Suppressor macrophage treated with lipopolysaccharide for 1 hour (primary cell): Measurements from ENCODE around the gene NCAN.
"Not testable (repeated sequence)": the region's sequence is repeated elsewhere in the genome, so short reads cannot be mapped to it uniquely, and the experiment has no call there.

Experiments
- DNase-seq, 3 donors: peaks; one replicate each; pipeline ENCODE4 v3.0.0-alpha.2; 2020 to 2022

NCAN gene

DNA sequence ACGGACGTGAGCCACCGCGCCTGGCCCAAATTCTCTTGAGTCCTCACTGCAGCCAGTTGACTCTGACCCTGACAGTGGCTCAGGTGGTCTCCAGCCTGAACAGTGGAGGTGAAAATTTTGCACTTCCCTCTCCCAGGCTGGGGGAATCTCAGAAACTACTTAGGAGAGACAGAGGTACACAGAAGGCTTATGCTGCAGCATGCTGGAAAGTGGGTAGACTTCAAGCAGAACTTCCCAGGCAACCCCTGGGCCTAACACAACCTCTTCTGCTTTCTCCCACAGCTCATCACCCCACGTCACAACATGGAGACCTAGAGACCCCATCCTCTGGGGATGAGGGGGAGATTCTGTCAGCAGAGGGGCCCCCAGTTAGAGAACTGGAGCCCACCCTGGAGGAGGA lies 14.4 kb downstream of the NCAN start:
- no peak for DNase-seq

DNA sequence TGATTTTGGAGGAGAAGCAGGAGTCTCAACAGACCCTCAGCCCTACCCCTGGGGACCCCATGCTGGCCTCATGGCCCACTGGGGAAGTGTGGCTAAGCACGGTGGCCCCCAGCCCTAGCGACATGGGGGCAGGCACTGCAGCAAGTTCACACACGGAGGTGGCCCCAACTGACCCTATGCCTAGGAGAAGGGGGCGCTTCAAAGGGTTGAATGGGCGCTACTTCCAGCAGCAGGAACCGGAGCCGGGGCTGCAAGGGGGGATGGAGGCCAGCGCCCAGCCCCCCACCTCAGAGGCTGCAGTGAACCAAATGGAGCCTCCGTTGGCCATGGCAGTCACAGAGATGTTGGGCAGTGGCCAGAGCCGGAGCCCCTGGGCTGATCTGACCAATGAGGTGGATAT lies 14.9 kb downstream of the NCAN start:
- no peak for DNase-seq

DNA sequence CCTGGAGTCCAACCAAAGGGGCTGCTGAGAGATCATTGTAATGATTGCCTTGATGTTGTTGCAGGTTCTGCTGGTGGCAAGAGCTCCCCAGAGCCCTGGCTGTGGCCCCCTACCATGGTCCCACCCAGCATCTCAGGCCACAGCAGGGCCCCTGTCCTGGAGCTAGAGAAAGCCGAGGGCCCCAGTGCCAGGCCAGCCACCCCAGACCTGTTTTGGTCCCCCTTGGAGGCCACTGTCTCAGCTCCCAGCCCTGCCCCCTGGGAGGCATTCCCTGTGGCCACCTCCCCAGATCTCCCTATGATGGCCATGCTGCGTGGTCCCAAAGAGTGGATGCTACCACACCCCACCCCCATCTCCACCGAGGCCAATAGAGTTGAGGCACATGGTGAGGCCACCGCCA lies 15.5 kb downstream of the NCAN start:
- no peak for DNase-seq

DNA sequence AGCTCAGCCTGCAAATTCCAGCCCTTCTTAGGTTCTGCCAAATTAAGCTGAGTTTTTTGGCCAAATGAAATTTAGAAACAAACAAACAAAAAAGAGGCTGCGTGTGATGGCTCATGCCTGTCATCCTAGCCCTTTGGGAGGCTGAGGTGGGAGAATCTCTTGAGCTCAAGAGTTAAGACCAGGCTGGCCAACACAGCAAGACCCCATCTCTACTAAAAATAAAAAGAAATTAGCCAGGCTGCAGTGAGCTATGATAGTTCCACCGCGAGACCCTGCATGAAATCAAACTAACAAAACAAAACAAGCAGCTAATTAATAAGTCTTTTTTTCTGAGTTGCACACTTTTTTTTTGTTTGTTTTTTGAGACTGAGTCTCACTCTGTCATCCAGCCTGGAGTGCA lies 17.9 kb downstream of the NCAN start:
- DNase-seq: no peak

DNA sequence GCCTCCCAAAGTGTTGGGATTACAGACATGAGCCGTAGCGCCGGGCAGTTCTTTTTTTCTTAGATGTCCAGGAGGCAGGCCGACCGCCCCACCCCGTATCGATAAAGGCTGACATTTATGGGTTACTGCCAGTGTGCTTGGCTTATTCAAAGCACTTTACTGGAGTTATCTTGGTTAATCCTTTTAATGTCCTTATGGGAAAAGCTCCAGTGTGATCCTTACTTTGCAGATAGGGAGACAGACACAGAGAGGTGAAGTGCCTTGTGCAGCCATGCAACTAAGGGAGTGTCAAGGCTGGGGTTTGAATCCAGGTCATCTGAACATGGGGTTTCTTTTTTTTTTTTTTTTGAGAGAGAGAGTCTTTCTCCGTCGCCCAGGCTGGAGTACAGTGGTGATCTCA lies 19.2 kb downstream of the NCAN start:
- no peak for DNase-seq

DNA sequence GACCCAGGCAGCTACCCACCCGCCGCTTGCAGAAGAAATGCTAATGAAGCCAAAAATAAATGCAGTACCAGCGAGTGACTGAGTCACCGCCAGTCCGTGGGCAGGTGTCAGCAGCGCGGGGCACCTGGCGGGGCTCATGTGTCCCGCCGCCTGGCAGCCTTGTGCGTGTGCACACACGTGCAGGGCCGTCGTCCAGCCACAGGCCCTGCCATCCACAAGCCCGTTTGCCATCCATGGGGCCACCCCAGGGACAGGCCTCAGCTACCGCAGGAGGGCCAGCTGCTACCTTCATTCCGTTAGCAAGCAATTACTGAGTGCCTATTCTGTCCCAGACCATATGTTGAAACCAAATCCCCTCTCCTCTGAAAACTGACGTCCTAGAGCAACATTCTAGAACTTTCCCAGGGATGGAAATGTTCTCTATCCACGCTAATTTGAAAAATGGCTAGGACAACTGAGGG lies 20.5 kb downstream of the NCAN start:
- DNase-seq: no peak

DNA sequence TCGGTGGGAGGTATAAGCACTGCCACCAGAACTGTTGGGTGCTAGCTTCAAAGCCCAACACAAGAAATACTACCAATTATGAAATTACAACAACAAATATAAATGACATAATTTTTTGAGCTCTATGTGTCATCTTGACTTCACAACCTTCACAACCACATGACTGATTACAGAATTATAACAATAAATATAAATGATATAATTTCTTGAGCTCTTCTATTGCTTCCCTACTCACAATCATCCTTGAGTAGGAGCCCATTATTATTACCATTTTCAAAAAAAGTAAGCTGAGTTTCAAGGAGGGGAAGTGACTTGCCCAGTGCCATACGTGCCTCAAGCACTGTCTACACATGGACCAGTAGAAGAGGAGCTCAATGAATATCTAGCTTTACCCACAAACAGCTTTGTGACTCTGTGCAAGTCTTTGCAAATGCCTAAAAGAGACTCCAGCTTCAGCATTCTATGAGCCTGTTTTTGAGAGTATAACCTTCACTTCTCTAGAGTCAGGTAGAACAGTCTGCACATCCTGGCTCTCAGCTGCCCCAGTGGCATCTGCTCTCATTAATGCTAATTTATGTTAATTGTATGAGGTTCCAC lies 22.6 kb downstream of the NCAN start:
- no peak for DNase-seq

DNA sequence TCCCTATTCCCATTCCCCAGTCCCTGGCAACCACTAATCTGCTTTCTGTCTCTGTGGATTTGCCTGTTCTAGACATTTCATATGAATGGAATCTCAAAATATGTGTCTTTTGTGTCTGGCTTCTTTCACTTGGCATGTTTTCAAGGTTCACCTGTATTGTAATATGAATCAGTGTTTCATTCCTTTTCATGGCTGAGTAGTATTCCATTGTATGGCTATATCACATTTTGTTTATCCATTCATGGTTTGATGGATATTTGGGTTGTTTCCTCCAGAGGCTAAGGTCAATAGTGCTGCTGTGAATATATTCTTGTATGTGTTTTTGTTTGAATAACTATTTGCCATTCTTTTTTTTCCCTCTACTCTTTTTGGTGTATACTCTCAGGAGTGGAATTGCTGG lies 24.4 kb downstream of the NCAN start:
- DNase-seq: no peak

DNA sequence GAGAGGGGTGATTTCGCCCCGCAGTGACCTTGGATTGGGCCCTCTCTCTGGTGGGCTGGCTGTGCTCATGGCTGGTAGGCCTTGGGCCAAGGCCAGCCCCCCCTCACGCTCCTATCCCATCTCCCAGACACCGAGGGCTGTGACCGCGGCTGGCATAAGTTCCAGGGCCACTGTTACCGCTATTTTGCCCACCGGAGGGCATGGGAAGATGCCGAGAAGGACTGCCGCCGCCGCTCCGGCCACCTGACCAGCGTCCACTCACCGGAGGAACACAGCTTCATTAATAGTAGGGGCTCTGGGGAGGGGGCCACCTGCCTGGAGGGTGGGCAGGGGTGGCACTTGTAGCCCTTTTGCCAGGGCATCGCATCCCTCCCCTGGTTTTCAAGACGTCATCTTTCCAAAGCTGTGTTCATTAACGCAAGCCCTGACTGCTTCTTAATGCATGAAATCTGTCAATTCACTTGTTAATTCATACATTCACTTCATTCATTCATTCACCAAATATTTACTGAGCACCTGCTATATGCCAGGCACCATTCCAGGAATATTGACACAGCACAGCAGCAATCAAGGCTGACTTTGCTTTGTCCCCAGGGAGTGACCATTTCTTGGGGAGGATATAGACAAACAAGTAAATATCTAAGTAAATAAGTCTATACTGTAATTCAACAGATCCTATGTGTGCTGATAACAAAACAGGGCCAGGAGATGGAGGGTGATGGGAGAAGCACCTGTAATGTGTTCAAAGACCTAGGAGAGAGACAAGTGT lies 26.6 kb downstream of the NCAN start:
- no peak for DNase-seq

DNA sequence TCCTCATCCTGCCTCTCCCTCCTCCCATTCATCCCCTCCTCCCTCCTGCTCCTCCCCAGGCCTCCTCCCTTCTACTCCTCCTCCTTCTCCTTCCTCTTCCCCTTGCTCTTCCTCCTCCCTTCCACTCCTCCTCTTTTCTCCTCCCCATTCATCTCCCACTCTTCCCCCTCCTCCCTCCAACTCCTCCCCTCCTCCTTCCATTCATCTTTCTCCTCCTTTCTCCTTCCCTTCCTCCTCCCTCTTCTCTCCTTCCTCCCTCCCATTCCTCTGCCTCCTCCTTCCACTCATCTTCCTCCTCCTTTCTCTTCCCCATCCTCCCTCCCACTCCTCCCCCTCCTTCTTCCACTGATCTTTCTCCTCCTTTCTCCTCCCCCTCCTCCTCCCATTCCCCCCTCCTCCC lies 27.9 kb downstream of the NCAN start:
- DNase-seq: no peak

DNA sequence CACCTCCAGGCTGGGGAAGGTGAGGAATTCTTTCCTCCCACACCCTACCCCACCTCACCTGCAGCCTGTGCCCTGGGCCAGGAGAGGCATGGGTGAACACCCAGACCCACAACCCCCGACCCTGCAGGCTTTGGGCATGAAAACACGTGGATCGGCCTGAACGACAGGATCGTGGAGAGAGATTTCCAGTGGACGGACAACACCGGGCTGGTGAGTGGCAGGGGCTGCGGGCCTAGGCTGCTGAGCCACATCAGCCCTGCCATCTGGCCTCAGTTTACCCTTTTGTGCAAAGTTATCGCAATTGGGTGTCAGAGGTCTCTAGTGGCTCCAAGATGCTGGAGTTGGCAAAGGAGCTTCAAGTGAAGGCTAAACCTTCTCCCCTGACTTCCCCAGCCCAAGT lies 28.7 kb downstream of the NCAN start:
- DNase-seq: no peak

DNA sequence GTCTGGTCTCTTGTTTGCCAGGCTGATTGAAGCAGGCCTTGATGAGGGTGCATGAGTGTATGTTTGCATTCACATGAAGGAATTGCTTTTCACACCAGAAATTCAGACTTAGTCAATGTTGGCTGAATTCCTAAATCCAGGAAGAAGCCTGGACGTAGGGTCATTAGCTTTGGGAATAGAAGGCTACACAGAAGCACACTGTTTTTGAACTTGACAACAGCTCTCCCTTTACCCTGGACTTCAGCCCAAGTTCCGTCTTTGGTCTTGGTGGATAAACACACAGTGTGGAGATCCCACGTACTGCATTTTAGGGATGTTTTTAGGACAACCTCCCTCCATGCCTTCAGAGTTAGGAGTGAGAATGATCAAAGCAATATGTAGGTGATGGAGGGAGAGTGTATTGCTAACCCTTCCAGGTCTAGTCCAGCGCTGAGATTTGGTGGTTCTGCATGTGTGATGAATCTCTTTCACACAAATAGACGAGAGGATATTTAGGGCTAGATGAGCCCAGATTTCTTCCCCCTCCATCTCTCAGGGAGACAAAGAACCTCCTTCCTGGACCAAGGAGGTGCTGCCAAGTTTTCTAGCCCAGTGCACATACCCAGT lies 38.5 kb downstream of the NCAN start:
- no peak for DNase-seq

DNA sequence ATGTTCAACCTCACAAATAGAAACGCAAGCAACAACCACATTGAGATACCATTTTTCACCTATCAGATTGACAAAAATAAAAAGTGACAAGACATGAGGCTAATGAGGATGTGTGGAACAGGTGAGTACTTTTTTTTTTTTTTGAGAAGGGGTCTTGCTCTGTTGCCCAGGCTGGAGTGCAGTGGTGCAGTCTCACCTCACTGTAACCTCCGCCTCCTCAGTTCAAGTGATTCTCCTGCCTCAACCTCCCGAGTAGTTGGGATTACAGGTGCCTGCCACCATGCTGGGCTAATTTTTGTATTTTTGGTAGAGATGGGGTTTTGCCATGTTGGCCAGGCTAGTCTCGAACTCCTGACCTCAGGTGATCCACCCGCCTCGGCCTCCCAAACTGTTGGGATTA lies 41.7 kb downstream of the NCAN start:
- DNase-seq: not testable (repeated sequence)

DNA sequence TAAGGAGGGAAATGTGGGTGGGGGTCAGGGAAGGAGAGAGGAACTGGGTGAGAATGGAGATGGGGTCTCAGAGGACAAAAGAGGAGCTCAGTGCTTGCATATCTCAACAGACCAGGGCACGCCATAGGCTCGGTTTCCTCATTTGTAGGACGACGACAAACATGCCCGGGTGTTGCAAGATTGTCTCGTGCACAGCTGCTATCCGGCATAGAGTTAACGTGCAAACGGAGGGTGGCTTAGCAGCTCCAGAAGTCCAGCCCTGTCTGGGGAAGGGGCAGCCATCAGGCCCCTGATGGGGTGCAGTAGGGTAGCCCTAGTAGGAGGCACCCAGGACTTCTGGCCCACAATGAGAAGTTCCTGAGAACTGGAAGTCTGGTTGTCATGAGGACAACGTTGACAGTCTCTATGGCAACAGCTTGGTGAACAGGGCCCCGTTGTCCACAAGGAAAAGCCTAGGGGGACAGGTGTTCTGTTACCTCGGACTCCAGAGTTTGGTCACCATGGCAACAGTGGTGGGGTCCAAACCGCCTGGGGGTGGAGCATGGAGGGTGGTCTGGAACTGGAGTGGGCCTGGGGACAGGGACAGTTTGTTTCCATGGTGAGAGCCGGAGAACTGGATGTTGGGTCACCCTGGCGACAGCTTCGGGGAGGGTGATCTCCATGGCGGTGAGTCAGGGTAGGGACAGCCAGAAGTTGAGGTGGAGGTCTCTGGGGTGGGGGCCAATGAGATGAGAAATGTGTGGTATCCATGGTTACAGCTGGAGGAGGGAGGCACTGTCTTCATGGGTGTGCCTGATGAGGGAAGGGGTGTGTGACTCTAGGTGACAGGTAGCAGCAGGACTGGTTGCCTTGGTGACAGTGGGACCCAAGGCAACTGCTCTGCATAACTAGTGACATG lies 44.6 kb downstream of the NCAN start:
- DNase-seq: peak; percentile 28 to 52 (median 49)

DNA sequence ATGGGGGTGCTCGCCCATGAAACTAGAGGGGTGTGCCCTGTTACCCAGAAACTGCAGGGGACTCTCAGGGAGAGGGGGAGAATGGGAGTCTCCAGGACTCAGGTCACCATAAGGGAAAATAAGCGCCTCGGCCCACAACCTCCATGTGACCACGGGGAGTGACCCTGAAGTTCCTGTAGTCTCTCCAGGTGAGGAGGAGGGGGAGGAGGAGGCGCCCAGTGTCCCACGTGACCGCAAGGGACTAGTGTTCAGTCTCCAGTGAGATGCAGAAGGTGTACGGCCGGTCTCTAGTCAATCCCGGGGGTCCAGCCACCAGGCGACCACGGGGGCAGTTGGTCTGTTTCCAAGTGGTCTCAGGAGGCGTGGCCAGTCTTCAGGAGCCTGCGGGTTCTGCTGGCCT lies 45.4 kb downstream of the NCAN start:
- DNase-seq: no peak

DNA sequence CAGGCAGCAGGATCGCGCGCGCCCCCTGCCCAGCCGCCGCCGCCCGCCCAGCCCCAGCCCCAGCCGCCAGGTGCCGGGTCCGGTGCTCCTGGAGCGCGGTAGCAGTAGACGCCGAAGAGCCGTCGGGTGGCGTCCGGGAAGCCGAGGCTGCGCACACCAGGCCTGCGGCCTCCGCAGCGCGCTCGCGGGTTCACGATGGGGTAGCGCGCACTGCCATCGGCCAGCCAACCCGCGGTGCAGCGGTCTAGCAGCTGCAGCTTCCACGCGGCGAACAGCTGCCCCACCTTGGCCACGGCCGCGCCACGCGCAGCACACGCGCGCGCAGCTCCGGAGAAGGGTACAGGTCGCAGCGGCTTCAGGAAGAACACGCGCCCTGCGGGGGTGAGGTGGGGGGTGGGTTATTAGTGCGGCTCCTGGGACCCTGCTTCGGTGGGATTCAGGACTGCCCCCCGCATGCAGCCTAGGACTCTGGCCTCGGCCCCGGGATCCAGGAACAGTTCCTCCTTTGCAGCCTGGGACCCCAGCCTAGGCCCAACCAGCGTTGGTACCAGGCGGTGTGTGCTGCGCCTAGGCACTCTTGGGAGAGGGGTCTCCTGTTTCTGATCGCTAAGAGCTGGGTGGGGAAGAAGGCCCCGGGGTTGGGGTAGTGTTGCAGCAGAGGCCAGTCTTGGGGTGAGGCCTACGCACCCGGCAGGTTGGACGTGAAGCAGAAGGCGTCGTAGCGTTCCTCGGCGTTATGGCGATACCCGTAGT lies 46.3 kb downstream of the NCAN start:
- no peak for DNase-seq

DNA sequence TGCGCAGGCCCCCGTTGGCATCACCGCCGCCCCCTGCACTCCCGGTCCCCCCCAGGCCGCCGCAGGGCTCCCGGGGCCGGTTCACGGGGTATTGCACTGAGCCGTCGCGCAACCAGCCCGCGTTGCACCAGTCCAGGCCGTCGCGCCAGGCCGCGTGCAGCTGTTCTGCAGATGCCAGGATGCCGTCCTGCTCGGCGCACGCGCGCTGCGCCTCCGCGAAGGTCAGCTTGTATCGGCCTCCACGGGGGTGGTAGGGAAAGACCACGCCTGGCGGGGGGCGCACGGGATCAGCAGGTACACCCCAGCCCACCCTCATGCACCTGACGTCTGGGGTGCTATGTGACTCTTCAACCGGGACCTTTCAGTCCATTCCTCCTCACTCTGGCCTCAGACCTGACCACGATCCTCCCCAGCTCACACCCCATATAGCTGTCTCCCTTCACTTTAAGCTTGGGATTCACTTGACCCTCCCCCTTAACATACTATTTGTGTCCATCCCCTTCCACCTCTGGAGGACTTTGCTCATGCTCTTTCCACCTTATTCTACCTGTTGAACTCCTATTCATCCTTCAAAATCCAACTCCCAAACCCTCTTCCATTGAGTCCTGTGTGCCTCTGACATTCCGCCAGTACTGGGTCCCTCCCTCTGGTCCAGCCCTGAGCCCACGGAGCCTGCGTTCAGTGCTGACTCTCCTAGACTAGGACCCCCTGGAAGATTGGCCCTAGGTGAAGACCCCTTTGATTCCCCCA lies 47.0 kb downstream of the NCAN start:
- no peak for DNase-seq

DNA sequence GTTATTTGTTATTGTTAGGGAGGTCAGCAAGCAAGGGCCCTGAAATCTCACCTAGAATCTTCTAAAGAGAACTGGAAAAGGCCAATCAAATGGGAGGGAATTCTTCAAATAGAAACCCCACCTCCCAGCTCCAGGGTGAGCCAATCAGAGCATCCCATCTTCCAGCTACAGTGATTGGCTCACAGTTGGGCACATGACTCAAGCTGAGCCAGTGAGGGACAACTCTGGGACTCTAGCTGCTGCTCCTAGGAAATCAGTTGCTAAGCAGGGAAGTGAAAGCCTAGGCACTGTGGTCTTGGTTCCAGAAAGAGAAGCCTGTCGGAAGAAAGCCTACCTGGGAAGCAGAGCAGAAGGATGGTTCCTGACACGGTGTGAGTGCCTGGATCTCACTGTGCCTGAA lies 48.0 kb downstream of the NCAN start:
- DNase-seq: peak; percentile 60 to 67 (median 65)

DNA sequence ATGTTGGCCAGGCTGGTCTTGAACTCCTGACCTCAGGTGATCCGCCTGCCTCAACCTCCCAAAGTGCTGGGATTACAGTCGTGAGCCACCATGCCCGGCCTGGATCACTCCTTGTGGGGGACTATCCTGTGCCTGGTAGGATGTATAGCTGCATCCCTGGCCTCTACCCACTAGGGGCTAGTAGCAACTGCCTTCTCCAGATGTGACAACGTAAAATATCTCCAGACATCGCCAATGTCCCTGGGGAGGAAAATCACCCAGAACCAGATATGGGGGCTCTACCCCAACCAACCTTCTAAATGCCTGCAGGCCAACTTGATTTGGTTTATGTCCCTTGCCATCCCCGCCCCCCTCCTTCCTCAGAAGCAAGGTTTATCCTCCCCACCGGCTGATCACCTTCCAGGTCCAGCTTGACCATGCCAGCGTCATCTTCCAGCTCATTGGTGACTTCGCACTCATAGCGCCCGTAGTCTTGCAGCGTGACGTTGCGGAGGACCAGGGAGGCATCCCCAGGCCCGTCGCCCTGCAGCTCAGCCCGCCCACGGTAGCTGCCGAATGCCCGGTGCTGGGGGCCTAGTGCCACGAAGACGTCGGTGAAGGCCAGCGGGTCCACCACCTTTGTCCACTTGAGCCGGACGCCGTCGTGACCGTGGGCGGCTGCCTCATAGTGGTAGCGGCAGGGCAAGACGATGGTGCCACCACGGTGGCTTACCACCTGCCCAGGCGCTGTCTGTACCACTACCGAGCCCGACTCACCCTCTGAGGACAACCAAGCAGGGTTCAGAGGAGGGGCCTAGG lies 48.9 kb downstream of the NCAN start:
- DNase-seq: no peak

DNA sequence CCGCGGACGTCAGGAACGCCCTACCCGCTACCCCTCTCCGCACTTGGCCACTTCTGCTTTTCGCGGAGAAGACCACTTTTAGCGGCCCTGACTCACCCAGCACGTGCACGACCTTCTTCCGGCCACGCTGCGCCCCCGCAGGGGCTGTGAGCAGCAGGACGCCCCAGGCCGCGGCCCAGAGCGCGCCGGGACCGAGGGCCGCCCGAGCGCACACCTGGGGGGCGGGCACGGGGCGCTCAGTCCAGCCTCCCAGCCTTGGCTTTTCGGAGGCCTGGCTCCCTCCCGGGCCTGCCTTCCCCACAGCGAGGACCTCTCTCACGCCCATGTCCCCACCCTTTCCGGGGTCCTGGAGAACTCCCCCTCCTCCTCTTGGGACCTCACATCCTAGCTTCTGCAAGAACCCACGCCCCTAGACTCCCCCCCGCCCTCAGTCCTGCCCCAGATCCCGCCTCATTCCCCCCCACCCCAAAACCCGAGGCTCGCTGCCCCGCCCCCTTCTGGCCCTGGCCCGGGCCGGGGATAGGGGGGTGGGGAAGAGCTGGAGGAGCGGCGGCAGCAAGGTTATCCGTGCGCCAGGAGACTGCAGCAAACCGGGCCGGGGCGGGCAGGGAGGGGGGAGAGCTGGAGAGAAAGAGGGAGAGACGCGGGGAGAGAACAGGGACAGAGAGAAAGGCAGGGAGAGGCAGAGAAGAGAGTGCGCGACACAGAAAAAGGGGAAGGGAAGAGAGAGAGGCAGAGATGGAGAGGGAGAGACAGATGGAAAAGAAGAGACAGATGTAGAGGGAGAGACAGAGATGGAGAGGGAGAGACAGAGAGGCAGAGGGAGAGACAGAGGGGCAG lies 49.8 kb downstream of the NCAN start:
- peak; percentile 54 to 63 (median 62) for DNase-seq
